HCT116 (cell line): Measurements from ENCODE around the gene CHURC1. TPM values are rescaled to one million over a fixed set of nuclear protein-coding genes. Genes with fewer than 3 reads are reported as not detected.

Experiments
- ATAC-seq: fragments of 200-7000 bp; cut with Tn5 transposase; 2 replicates; pipeline ENCODE4 v1.9.1; 2020; ENCODE audit warnings: mild to moderate bottlenecking, moderate library complexity
- BruUV-seq: library from RNA; stranded (reverse); fragments of 400-500 nt; replicated peaks from 2 replicates; lab custom pipeline; 2021; lab: Mats Ljungman, UMichigan
- CTCF ChIA-PET: fragments of 300-600 bp; sonication (Branson Sonifier 250); formaldehyde crosslinking; loops from one replicate; lab custom pipeline; 2021; ENCODE audit warnings: antibody characterized with exemption; lab: Charles Lee
- POLR2A ChIA-PET: fragments of 300-600, 350-600 bp; sonication (Branson Sonifier 250); formaldehyde crosslinking; loops from one replicate; lab custom pipeline; 2021; ENCODE audit warnings: antibody characterized with exemption; lab: Charles Lee
- RAD21 ChIA-PET, 2 experiments: fragments of 300-600 bp; sonication (Branson Sonifier 250); formaldehyde crosslinking; loops; one replicate each; lab custom pipeline; 2023; ENCODE audit warnings: low total read pairs in 2 of 2; ENCODE audit not compliant: uncharacterized antibody in 2 of 2, unreplicated experiment in 2 of 2, low non-redundant PET in 1 of 2; lab: Charles Lee
- DNase-seq: peaks from one replicate; pipeline ENCODE4 v3.0.0-alpha.2; 2010; ENCODE audit warnings: low read depth, low spot score
- H2AFZ ChIP-seq: fragments of 200-600 bp; shearing (Covaris generic), sonication (generic); 2 replicates; pipeline ENCODE4 v1.6.1; 2017; ENCODE audit warnings: low read depth, mixed run types, mixed read lengths, antibody characterized with exemption, low read length; ENCODE audit not compliant: poor library complexity, severe bottlenecking
- H3K27ac ChIP-seq: 2 replicates; pipeline ENCODE4 v1.5.1; 2012; ENCODE audit warnings: low read depth, low read length
- H3K27me3 ChIP-seq: fragments of 200-600 bp; sonication (generic); 2 replicates; pipeline ENCODE4 v1.6.1; 2016; ENCODE audit warnings: mixed run types, low read length, mixed read lengths; ENCODE audit not compliant: insufficient read depth
- H3K36me3 ChIP-seq, 2 experiments: fragments of 200-500 bp in 1 of 2; fragments of 200-600 bp in 1 of 2; sonication (Bioruptor generic) in 1 of 2; sonication (generic) in 1 of 2; 2 replicates each; pipeline versions ENCODE4 v1.5.1 to v1.6.1; 2014 to 2016; ENCODE audit warnings: low read length in 2 of 2, inconsistent platforms in 1 of 2, mixed read lengths in 1 of 2, mixed run types in 1 of 2; ENCODE audit not compliant: insufficient read depth in 2 of 2, control insufficient read depth in 1 of 2
- H3K4me1 ChIP-seq, 2 experiments: fragments of 200-600 bp in 1 of 2; sonication (generic) in 1 of 2; 2 replicates each; pipeline versions ENCODE4 v1.5.1 to v1.6.1; 2012 to 2017; ENCODE audit warnings: low read length in 2 of 2, inconsistent platforms in 1 of 2, mild to moderate bottlenecking in 1 of 2, mixed read lengths in 1 of 2, mixed run types in 1 of 2, moderate library complexity in 1 of 2; ENCODE audit not compliant: insufficient read depth in 2 of 2, control insufficient read depth in 1 of 2
- H3K4me2 ChIP-seq: fragments of 200-600 bp; sonication (generic); 2 replicates; pipeline ENCODE4 v1.6.1; 2017; ENCODE audit warnings: mixed run types, low read length, mixed read lengths
- H3K4me3 ChIP-seq, 2 experiments: fragments of 200-600 bp in 1 of 2; sonication (generic) in 1 of 2; replicated peaks in 1 of 2; 2 replicates each; pipeline ENCODE4 v1.5.1; 2011 to 2016; ENCODE audit warnings: low read length in 2 of 2, control low read depth in 1 of 2, low read depth in 1 of 2, mild to moderate bottlenecking in 1 of 2, mixed read lengths in 1 of 2, mixed run types in 1 of 2
- H3K79me2 ChIP-seq: fragments of 200-600 bp; sonication (generic); 2 replicates; pipeline ENCODE4 v1.6.1; 2017; ENCODE audit warnings: mild to moderate bottlenecking, mixed run types, low read length, moderate library complexity, mixed read lengths; ENCODE audit not compliant: insufficient read depth
- H3K9ac ChIP-seq: fragments of 200-600 bp; sonication (generic); 2 replicates; pipeline ENCODE4 v1.6.1; 2016; ENCODE audit warnings: low read length, mixed read lengths
- H3K9me2 ChIP-seq: fragments of 200-600 bp; sonication (generic), shearing (Covaris generic); 2 replicates; pipeline ENCODE4 v1.6.1; 2017; ENCODE audit warnings: mixed run types, mild to moderate bottlenecking, moderate library complexity; ENCODE audit not compliant: insufficient read depth
- H3K9me3 ChIP-seq, 2 experiments: fragments of 200-500 bp in 1 of 2; fragments of 200-600 bp in 1 of 2; sonication (Bioruptor generic) in 1 of 2; sonication (generic) in 1 of 2; 2 replicates each; pipeline ENCODE4 v1.6.1; 2014 to 2017; ENCODE audit warnings: low read length in 2 of 2, mixed read lengths in 2 of 2, inconsistent platforms in 1 of 2, low read depth in 1 of 2, mild to moderate bottlenecking in 1 of 2, mixed run types in 1 of 2, moderate library complexity in 1 of 2; ENCODE audit not compliant: control insufficient read depth in 1 of 2, insufficient read depth in 1 of 2
- H4K20me1 ChIP-seq: fragments of 200-600 bp; sonication (generic), shearing (Covaris generic); 2 replicates; pipeline ENCODE4 v1.6.1; 2017; ENCODE audit warnings: mixed run types, mild to moderate bottlenecking, moderate library complexity; ENCODE audit not compliant: insufficient read depth
- ATF3 ChIP-seq: IDR thresholded peaks from 2 replicates; pipeline ENCODE4 v1.6.1; 2012
- CEBPB ChIP-seq: IDR thresholded peaks from 2 replicates; pipeline ENCODE4 v1.6.1; 2012; ENCODE audit warnings: low read depth
- EGR1 ChIP-seq: IDR thresholded peaks from 2 replicates; pipeline ENCODE4 v1.6.1; 2012; ENCODE audit warnings: low read depth
- EZH2 ChIP-seq: fragments of 200-600 bp; sonication (generic); IDR thresholded peaks from 2 replicates; pipeline ENCODE4 v1.6.1; 2017; ENCODE audit warnings: antibody characterized with exemption, mixed run types
- EZH2phosphoT487 ChIP-seq: fragments of 200-600 bp; IDR thresholded peaks from 2 replicates; pipeline ENCODE4 v1.6.1; 2018; ENCODE audit warnings: antibody characterized with exemption, borderline replicate concordance
- JUND ChIP-seq: IDR thresholded peaks from 2 replicates; pipeline ENCODE4 v1.6.1; 2012
- RAD21 ChIP-seq: IDR thresholded peaks from 2 replicates; pipeline ENCODE4 v1.6.1; 2012; ENCODE audit warnings: low read depth, mild to moderate bottlenecking
- SP1 ChIP-seq: IDR thresholded peaks from 2 replicates; pipeline ENCODE4 v1.6.1; 2012; ENCODE audit warnings: low read depth
- YY1 ChIP-seq: IDR thresholded peaks from 2 replicates; pipeline ENCODE4 v1.6.1; 2011; ENCODE audit warnings: low read length, low read depth, moderate library complexity, mild to moderate bottlenecking; ENCODE audit not compliant: insufficient replicate concordance; ENCODE audit errors: extremely low read depth
- ZNF274 ChIP-seq: fragments of 200-500 bp; sonication (Bioruptor generic); IDR thresholded peaks from 2 replicates; pipeline ENCODE4 v1.6.1; 2014; ENCODE audit warnings: mild to moderate bottlenecking, low read depth, low read length, inconsistent platforms
- intact Hi-C: fragments of 100-400 bp; cut with micrococcal nuclease; formaldehyde crosslinking; loops from 2 replicates; pipeline ENCODE4 v1.10.0; 2022
- total RNA-seq: library from RNA; stranded (reverse); gene quantifications from one replicate; pipeline ENCODE4 v1.2.1, GENCODE V29; 2021; ENCODE audit not compliant: unreplicated experiment
- TF ChIP-seq, protein P1 (sequence below): IDR thresholded peaks from 2 replicates; pipeline ENCODE4 v1.6.1; 2011; ENCODE audit warnings: mild to moderate bottlenecking, low read length, moderate library complexity; ENCODE audit not compliant: insufficient replicate concordance; ENCODE audit errors: extremely low read depth
- TF ChIP-seq, protein P2 (sequence below), 3 experiments: fragments of 200-600 bp in 1 of 3; sonication (generic) in 1 of 3; IDR thresholded peaks in 2 of 3; conservative IDR thresholded peaks in 1 of 3; 2 replicates each; pipeline ENCODE4 v1.5.1; 2012 to 2017; ENCODE audit warnings: low read depth in 2 of 3, low read length in 2 of 3, antibody characterized with exemption in 1 of 3, borderline replicate concordance in 1 of 3, control low read depth in 1 of 3, mild to moderate bottlenecking in 1 of 3, mixed read lengths in 1 of 3, mixed run types in 1 of 3, moderate library complexity in 1 of 3; ENCODE audit not compliant: insufficient read depth in 1 of 3

CHURC1 gene
- total RNA-seq, 1 experiment from 2014 or later = 47.5 TPM

DNA sequence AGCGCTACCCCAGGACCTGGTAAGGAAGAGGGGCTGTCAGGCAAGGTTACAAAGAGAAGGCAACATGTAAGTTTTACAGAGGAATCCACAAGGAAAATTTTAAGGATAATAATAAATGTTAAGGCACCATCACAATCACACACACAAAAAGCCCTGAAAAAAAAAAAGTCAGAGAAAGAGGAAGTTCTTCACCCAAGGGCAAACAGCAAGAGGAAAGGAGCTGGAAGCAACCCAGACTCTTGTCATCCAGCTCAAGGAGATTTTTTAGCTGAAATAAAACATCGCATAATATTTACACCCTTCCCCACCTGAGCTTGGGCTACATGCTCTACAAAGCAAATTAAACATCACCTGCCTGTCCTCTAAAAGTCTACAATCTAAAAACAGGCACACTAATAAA, 44.1 kb upstream of the CHURC1 start:
- no peak overlapping the region for H3K4me3 ChIP-seq
- no peaks in the 10 kb centered on the region for H4K20me1 ChIP-seq
- H3K27ac ChIP-seq = no peak overlapping the region
- CTCF ChIA-PET = no interaction called here
- H3K36me3 ChIP-seq = no peaks in the 10 kb centered on the region
- H3K4me2 ChIP-seq = no peak overlapping the region
- H3K79me2 ChIP-seq = no peaks in the 10 kb centered on the region
- no peak overlapping the region for H2AFZ ChIP-seq
- H3K9me3 ChIP-seq = no peaks in the 10 kb centered on the region
- no peaks in the 10 kb centered on the region for H3K27me3 ChIP-seq
- no peak for ATAC-seq
- DNase-seq = no peak
- POLR2A ChIA-PET = no interaction called here
- H3K4me1 ChIP-seq = no peaks in the 10 kb centered on the region
- H3K9ac ChIP-seq = no peak overlapping the region
- intact Hi-C loops = no loop called here
- no peaks in the 10 kb centered on the region for H3K9me2 ChIP-seq
- TF ChIP-seq EZH2phosphoT487 (no peak), EZH2 (no peak), JUND (no peak), SP1 (no peak), RAD21 (no peak), ZNF274 (no peak), ATF3 (no peak), YY1 (no peak), EGR1 (no peak), CEBPB (no peak)
- TF ChIP-seq, protein P1, sequence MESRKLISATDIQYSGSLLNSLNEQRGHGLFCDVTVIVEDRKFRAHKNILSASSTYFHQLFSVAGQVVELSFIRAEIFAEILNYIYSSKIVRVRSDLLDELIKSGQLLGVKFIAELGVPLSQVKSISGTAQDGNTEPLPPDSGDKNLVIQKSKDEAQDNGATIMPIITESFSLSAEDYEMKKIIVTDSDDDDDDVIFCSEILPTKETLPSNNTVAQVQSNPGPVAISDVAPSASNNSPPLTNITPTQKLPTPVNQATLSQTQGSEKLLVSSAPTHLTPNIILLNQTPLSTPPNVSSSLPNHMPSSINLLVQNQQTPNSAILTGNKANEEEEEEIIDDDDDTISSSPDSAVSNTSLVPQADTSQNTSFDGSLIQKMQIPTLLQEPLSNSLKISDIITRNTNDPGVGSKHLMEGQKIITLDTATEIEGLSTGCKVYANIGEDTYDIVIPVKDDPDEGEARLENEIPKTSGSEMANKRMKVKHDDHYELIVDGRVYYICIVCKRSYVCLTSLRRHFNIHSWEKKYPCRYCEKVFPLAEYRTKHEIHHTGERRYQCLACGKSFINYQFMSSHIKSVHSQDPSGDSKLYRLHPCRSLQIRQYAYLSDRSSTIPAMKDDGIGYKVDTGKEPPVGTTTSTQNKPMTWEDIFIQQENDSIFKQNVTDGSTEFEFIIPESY = no peak
- TF ChIP-seq, protein P2, sequence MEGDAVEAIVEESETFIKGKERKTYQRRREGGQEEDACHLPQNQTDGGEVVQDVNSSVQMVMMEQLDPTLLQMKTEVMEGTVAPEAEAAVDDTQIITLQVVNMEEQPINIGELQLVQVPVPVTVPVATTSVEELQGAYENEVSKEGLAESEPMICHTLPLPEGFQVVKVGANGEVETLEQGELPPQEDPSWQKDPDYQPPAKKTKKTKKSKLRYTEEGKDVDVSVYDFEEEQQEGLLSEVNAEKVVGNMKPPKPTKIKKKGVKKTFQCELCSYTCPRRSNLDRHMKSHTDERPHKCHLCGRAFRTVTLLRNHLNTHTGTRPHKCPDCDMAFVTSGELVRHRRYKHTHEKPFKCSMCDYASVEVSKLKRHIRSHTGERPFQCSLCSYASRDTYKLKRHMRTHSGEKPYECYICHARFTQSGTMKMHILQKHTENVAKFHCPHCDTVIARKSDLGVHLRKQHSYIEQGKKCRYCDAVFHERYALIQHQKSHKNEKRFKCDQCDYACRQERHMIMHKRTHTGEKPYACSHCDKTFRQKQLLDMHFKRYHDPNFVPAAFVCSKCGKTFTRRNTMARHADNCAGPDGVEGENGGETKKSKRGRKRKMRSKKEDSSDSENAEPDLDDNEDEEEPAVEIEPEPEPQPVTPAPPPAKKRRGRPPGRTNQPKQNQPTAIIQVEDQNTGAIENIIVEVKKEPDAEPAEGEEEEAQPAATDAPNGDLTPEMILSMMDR (IDR thresholded peaks at IDR 0.05 in 2 of 3, conservative IDR thresholded peaks at IDR 0.05 in 1 of 3; ENCODE audit: borderline replicate concordance in 1 of 3, insufficient read depth in 1 of 3, low read depth in 2 of 3, low read length in 2 of 3) = no peak
- RAD21 ChIA-PET = no interaction called here
- no TSS peak for BruUV-seq
